Neural progenitor cell (in vitro differentiated cells): ENCODE results near the gene BTBD9. TPM values are rescaled to one million over a fixed set of nuclear protein-coding genes. Genes with fewer than 3 reads are reported as not detected.

ENCODE experiments used
- DNase-seq: peaks from one replicate; pipeline ENCODE4 v3.0.0-alpha.2; 2016; ENCODE audit warnings: low spot score
- H2AFZ ChIP-seq: fragments of 200-600 bp; sonication (generic); replicated peaks from 2 replicates; pipeline ENCODE4 v1.6.1; 2016; ENCODE audit warnings: antibody characterized with exemption
- H3F3A ChIP-seq: fragments of 200-600 bp; sonication (generic); 2 replicates; pipeline ENCODE4 v1.6.1; 2016; ENCODE audit warnings: antibody characterized with exemption, low read depth
- H3K27ac ChIP-seq: fragments of 200-600 bp; sonication (generic); 2 replicates; pipeline ENCODE4 v1.5.1; 2016; ENCODE audit warnings: mild to moderate bottlenecking
- H3K27me3 ChIP-seq: fragments of 200-600 bp; sonication (generic); 2 replicates; pipeline ENCODE4 v1.6.1; 2016; ENCODE audit warnings: mild to moderate bottlenecking, moderate library complexity
- H3K36me3 ChIP-seq: fragments of 200-600 bp; sonication (generic); 2 replicates; pipeline ENCODE4 v1.5.1; 2016
- H3K4me1 ChIP-seq: fragments of 200-600 bp; sonication (generic); 2 replicates; pipeline ENCODE4 v1.6.1; 2016; ENCODE audit warnings: mixed run types
- H3K4me2 ChIP-seq: fragments of 200-600 bp; sonication (generic); 2 replicates; pipeline ENCODE4 v1.6.1; 2016
- H3K4me3 ChIP-seq: fragments of 200-600 bp; sonication (generic); 2 replicates; pipeline ENCODE4 v1.5.1; 2016
- H3K79me2 ChIP-seq: fragments of 200-600 bp; sonication (generic); 2 replicates; pipeline ENCODE4 v1.6.1; 2016; ENCODE audit warnings: low read depth
- H3K9ac ChIP-seq: fragments of 200-600 bp; sonication (generic); 2 replicates; pipeline ENCODE4 v1.6.1; 2016
- H3K9me3 ChIP-seq: fragments of 200-600 bp; sonication (generic); 2 replicates; pipeline ENCODE4 v1.5.1; 2016; ENCODE audit warnings: low read depth
- H4K20me1 ChIP-seq: fragments of 200-600 bp; sonication (generic); 2 replicates; pipeline ENCODE4 v1.6.1; 2016; ENCODE audit warnings: low read depth
- H3K27ac Mint-ChIP-seq: 3 replicates; pipeline ENCODE4 v1.8.0; 2021; ENCODE audit warnings: mixed read lengths
- H3K27me3 Mint-ChIP-seq: 2 replicates; pipeline ENCODE4 v1.8.0; 2022; ENCODE audit warnings: low read depth, mild to moderate bottlenecking, inconsistent platforms, moderate library complexity, mixed read lengths; ENCODE audit not compliant: insufficient read depth
- H3K36me3 Mint-ChIP-seq: 3 replicates; pipeline ENCODE4 v1.8.0; 2021; ENCODE audit warnings: mixed read lengths
- H3K4me1 Mint-ChIP-seq: 3 replicates; pipeline ENCODE4 v1.8.0; 2021; ENCODE audit warnings: mixed read lengths
- H3K4me3 Mint-ChIP-seq: 3 replicates; pipeline ENCODE4 v1.8.0; 2021; ENCODE audit warnings: mild to moderate bottlenecking, moderate library complexity, mixed read lengths
- H3K9me3 Mint-ChIP-seq: 3 replicates; pipeline ENCODE4 v1.8.0; 2020; ENCODE audit warnings: mixed read lengths
- CTCF ChIP-seq: fragments of 200-600 bp; sonication (generic); IDR thresholded peaks from 2 replicates; pipeline ENCODE4 v1.5.1; 2017; ENCODE audit warnings: antibody characterized with exemption, mild to moderate bottlenecking
- EZH2 ChIP-seq: fragments of 200-600 bp; sonication (generic); IDR thresholded peaks from 2 replicates; pipeline ENCODE4 v1.6.1; 2017; ENCODE audit warnings: antibody characterized with exemption, mild to moderate bottlenecking, moderate library complexity
- EZH2phosphoT487 ChIP-seq: fragments of 200-600 bp; sonication (generic); IDR thresholded peaks from 2 replicates; pipeline ENCODE4 v1.6.1; 2017; ENCODE audit warnings: antibody characterized with exemption
- total RNA-seq: library from RNA; depleted of rRNA; stranded (reverse); fragments of >200 nt; gene quantifications from 2 replicates; pipeline ENCODE4 v1.2.3, GENCODE V29; 2015; ENCODE audit warnings: low replicate concordance

BTBD9 gene
- total RNA-seq, 1 donor from 2014 or later, result 16.9 TPM

- Histone ChIP-seq H3K9me3 (no peaks in the 10 kb centered on the region), H3F3A (no peaks in the 10 kb centered on the region), H4K20me1 (peaks cover 3% of the 10 kb centered on the region), H3K27ac (no peak overlapping the region), H3K4me2 (no peak overlapping the region), H3K9ac (no peak overlapping the region), H2AFZ (no peak overlapping the region), H3K27me3 (no peaks in the 10 kb centered on the region), H3K36me3 (no peaks in the 10 kb centered on the region), H3K79me2 (no peaks in the 10 kb centered on the region), H3K4me1 (peaks cover 10% of the 10 kb centered on the region), H3K4me3 (no peak overlapping the region)
- TF ChIP-seq EZH2, result no peak
- no peak for TF ChIP-seq EZH2phosphoT487
- no peak for TF ChIP-seq CTCF
- Mint-ChIP-seq H3K4me1 (no peaks in the 10 kb centered on the region), H3K27me3 (no peaks in the 10 kb centered on the region), H3K36me3 (peaks cover 5% of the 10 kb centered on the region), H3K27ac (no peak overlapping the region), H3K9me3 (no peaks in the 10 kb centered on the region), H3K4me3 (no peak overlapping the region)
- DNase-seq, result no peak
These were observed 67.4 kb downstream of the BTBD9 start for GRCh38 chr6:38572186-38572813.

- H3F3A ChIP-seq, result no peaks in the 10 kb centered on the region
- H3K36me3 ChIP-seq, result no peaks in the 10 kb centered on the region
- no peak overlapping the region for H3K9ac ChIP-seq
- peaks cover 10% of the 10 kb centered on the region for H3K4me1 ChIP-seq
- H3K27ac ChIP-seq, result no peak overlapping the region
- H3K9me3 ChIP-seq, result no peaks in the 10 kb centered on the region
- H3K27me3 ChIP-seq, result no peaks in the 10 kb centered on the region
- Mint-ChIP-seq H3K9me3 (no peaks in the 10 kb centered on the region), H3K4me3 (no peak overlapping the region), H3K4me1 (no peaks in the 10 kb centered on the region), H3K27ac (no peak overlapping the region), H3K36me3 (peaks cover 5% of the 10 kb centered on the region), H3K27me3 (no peaks in the 10 kb centered on the region)
- H4K20me1 ChIP-seq, result peaks cover 3% of the 10 kb centered on the region
- no peak overlapping the region for H3K4me2 ChIP-seq
- H3K79me2 ChIP-seq, result no peaks in the 10 kb centered on the region
- H2AFZ ChIP-seq, result no peak overlapping the region
- H3K4me3 ChIP-seq, result no peak overlapping the region
- TF ChIP-seq EZH2phosphoT487 (no peak), CTCF (no peak), EZH2 (no peak)
- DNase-seq, result no peak
These were observed 68.0 kb downstream of the BTBD9 start for GRCh38 chr6:38571721-38572120.

GRCh38 chr6:38570750-38571149, 69.0 kb downstream of the BTBD9 start:
- Mint-ChIP-seq H3K27me3 (no peaks in the 10 kb centered on the region), H3K4me3 (no peak overlapping the region), H3K36me3 (peaks cover 5% of the 10 kb centered on the region), H3K4me1 (no peaks in the 10 kb centered on the region), H3K27ac (no peak overlapping the region), H3K9me3 (no peaks in the 10 kb centered on the region)
- DNase-seq, result no peak
- no peaks in the 10 kb centered on the region for H3K27me3 ChIP-seq
- H3K36me3 ChIP-seq, result no peaks in the 10 kb centered on the region
- no peaks in the 10 kb centered on the region for H3K9me3 ChIP-seq
- peaks cover 3% of the 10 kb centered on the region for H4K20me1 ChIP-seq
- H3K4me1 ChIP-seq, result peaks cover 10% of the 10 kb centered on the region
- H3K9ac ChIP-seq, result no peak overlapping the region
- no peak overlapping the region for H3K4me2 ChIP-seq
- H3F3A ChIP-seq, result no peaks in the 10 kb centered on the region
- H2AFZ ChIP-seq, result no peak overlapping the region
- no peak overlapping the region for H3K27ac ChIP-seq
- TF ChIP-seq CTCF (peak; percentile 55), EZH2phosphoT487 (no peak)
- no peak overlapping the region for H3K4me3 ChIP-seq
- no peaks in the 10 kb centered on the region for H3K79me2 ChIP-seq
